Activated CD8-positive, alpha-beta memory T cell treated with anti-CD3 and anti-CD28 coated beads for 36 hours (primary cell): ENCODE measurements around the gene ZNF496. TPM values are rescaled to one million over a fixed set of nuclear protein-coding genes. Genes with fewer than 3 reads are reported as not detected.

Experiments
- CTCF ChIA-PET: fragments of 350-600 bp; sonication (Branson Sonifier 250); formaldehyde crosslinking; loops from one replicate; lab custom pipeline; 2021; ENCODE audit warnings: antibody characterized with exemption; lab: Charles Lee
- POLR2A ChIA-PET: fragments of 350-600 bp; sonication (Branson Sonifier 250); formaldehyde crosslinking; loops from one replicate; lab custom pipeline; 2021; ENCODE audit warnings: antibody characterized with exemption; lab: Charles Lee
- total RNA-seq, 2 experiments: library from RNA; stranded (reverse); gene quantifications; one replicate each; pipeline ENCODE4 v1.2.3, GENCODE V29; 2021

ZNF496 gene
- total RNA-seq, 2 experiments from 2014 or later, result 20.3 to 23.1 TPM

DNA sequence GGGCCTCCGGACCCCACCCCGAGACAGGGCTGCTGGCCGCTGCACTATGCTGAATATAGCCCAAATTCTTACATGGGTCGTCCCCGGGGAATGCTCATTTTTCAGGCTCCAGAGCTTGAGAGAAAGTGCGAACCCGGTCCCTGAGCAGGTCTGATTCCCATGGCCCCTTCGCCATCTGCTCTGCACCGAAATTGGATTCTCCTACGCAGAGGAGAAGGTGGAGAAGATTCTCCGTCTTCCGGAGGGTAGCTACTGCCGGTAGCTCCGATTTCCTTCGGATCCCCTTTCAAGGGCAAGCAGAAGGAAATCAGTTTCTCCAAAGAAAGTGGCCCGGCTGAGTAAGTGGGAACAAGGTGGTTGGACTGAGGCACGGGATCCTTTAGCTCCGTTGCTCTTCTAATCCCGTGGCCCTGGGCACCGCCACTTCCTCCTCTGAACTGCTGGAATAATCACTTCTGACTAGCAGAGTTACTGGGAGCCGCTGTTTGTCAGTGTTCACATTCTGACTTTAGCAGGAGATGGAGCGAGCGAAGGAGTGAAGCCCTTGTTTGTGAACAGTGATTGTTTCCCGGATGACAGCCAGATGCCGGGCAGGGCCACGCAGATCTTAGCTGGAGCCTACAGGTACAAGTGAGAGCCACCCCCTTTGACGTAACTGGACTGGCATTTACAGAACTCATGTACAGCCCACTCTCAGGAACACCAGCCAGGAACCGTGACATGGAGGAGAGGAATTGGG, 1.1 kb upstream of the ZNF496 start:
- ChIA-PET CTCF (no interaction called here), POLR2A (interaction anchor here (0.6 to 1.4 kb wide), 3 partner anchors 10 to 794 kb away, joined by 3 to 8 read pairs (median 4); no protein-coding TSS in a partner anchor)

- ChIA-PET POLR2A (interaction anchor here (1.4 kb wide), 1 partner anchor 9 kb away, joined by 4 read pairs; no protein-coding TSS in a partner anchor), CTCF (no interaction called here)
Measured at GRCh38 chr1:247332215-247332622, 552 bp upstream of the ZNF496 start.

DNA sequence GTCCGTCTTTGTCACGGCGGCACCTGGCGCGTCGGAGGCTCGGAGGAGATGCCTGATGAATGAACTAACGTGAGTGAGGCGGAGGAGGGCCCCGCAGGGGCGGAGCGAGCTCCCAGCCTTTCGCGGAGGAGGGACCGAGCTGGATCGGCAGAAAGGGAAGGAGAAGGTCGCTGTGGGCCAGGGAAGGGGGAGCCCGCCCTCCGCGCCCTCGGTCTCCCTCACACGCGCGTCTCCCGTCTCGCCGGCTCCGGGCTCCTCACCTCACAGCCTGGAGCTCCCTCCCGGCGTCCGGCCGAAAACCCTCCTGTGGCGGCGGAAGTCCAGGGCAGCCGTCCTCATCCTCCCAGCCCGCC, 519 bp downstream of the ZNF496 start:
- ChIA-PET CTCF (interaction anchor here (1.0 kb wide), 1 partner anchor 8 kb away, joined by 4 read pairs; no protein-coding TSS in a partner anchor), POLR2A (interaction anchor here (0.8 kb wide), 1 partner anchor 121 kb away, joined by 4 read pairs; no protein-coding TSS in a partner anchor)

DNA sequence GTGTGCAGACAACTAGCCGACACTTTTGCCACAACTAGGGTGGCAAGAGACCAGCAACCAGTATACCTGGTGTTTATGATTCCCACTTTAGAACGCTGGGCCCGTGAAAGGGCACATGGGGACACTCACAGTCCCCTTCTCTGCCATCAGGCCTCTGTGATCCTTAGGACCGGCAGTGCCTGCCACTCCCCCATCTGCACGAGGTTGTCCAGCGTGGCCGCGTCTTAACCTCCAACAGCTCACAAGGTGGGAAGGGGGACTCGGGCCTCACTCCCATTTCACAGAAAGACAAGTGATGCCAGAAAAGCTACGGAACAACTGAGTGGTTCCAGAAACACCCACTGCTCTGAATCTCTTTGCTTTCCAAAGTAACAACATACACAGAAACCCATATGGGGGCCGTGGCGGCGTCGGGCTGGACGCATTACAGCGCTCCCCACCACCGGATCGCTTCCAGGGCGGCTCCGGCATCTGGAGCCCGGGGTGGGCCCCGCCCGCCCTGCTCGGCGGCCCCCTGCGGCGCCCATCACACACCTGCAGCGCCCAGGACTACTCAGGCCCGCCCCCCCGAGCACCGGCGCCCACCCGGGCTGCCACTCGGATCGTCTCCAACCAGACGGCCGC, 1.0 kb downstream of the ZNF496 start:
- ChIA-PET CTCF (interaction anchor here (1.0 kb wide), 1 partner anchor 9 kb away, joined by 4 read pairs; no protein-coding TSS in a partner anchor), POLR2A (interaction anchor here (0.8 kb wide), 1 partner anchor 120 kb away, joined by 4 read pairs; no protein-coding TSS in a partner anchor)

GRCh38 chr1:247329097-247329617, 2.5 kb downstream of the ZNF496 start:
- CTCF ChIA-PET, result no interaction called here
- POLR2A ChIA-PET, result no interaction called here

- ChIA-PET CTCF (no interaction called here), POLR2A (no interaction called here)
Measured at GRCh38 chr1:247328311-247328710, 3.4 kb downstream of the ZNF496 start.

DNA sequence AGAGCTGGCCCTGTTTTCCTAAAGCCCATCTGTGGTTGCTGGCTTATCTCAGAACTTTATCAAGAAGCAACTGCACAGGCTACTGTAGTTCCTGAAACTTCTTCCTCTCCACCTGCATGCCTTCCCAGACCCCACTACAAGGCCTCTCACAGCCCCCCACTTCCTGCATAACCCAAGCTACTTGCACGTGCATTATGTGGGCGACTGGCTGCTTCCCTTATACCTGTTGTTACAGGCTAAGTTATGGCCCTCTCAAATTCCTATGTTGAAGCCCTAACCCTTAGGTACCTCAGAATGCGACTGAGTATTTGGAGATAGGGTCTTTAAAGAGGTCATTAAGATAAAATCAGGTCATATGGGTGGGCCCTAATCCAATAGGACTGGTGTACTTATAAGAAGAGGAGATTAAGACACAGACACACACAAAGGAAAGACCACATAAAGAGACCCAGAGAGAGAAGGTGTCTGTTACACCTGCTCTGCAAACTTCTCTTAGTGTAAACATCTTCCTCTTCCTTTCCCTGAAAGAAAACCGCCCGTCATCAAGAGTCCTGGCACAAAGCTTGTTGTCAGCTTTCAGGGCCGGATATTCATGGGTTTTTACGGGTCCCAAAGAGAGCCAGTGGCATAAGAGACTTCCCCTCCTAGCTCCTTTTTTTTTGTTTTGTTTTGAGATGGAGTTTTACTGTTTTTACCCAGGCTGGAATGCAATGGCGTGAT, 5.1 kb downstream of the ZNF496 start:
- POLR2A ChIA-PET, result interaction anchor here (0.6 kb wide), 1 partner anchor 133 kb away, joined by 4 read pairs; no protein-coding TSS in a partner anchor
- CTCF ChIA-PET, result no interaction called here

- POLR2A ChIA-PET, result no interaction called here
- CTCF ChIA-PET, result interaction anchor here (1.6 kb wide), 1 partner anchor 10 kb away, joined by 3 read pairs; no protein-coding TSS in a partner anchor
Measured at GRCh38 chr1:247324923-247325322, 6.7 kb downstream of the ZNF496 start.

- POLR2A ChIA-PET, result no interaction called here
- CTCF ChIA-PET, result interaction anchor here (1.6 kb wide), 1 partner anchor 9 kb away, joined by 3 read pairs; no protein-coding TSS in a partner anchor
Measured at GRCh38 chr1:247324204-247324787, 7.4 kb downstream of the ZNF496 start.

DNA sequence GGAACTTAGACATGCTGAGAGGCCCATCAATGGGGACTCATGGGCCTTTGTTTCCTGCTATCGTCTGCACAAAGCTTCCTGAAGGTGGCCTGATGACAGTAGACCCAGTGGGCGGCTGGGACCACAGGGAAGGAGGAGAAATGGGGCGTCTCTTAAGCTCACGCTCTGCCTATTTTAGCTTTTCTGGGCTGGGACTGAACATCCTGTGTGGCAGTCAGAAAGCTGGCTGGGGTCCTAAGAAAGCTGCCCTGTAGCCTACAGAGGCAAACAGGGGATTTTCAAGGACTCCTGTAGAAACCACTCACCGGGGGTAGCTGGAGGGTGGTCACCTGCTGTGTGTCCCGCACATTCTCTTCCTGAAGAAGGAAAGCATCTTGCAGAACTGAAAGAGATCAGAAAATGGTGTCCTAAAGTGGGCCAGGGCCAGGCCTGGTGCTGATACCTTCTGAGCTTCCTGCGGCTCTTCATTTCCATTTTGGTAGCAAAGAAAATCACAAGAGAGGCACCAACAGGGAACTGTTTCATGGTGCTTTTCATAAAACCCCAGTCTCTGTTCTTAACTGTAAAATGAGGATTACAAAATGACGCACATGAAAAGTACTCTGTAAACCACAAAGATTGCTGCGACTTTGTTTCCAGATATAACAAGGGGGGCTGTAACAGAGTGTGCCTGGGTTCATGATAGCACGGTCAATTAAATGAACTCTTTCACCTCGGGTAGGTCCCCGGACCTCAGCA, 8.6 kb downstream of the ZNF496 start:
- POLR2A ChIA-PET, result interaction anchor here (0.7 to 1.4 kb wide), 2 partner anchors 10 to 423 kb away, joined by 4 read pairs; no protein-coding TSS in a partner anchor
- CTCF ChIA-PET, result no interaction called here

GRCh38 chr1:247322442-247322841, 9.2 kb downstream of the ZNF496 start:
- ChIA-PET POLR2A (interaction anchor here (1.4 kb wide), 1 partner anchor 11 kb away, joined by 4 read pairs; no protein-coding TSS in a partner anchor), CTCF (no interaction called here)

DNA sequence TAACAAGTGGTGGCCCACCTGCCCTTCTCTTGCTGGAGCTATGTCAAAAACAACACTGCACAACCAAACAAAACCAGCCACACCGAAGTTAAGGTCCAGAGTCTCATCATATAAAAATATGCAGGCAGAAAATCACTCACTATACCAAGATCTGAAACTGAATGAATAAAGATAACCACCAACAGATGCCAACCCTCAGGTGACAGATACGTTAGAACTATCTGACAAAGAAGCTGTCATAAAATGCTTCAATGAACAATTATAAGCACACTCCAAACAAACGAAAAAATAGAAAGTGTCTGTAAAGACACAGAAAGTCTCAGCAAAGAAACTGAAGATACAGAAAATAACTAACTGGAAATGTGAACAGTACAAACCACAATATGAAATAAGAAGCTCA, 14.0 kb downstream of the ZNF496 start:
- CTCF ChIA-PET, result no interaction called here
- POLR2A ChIA-PET, result interaction anchor here (0.5 kb wide), 1 partner anchor 208 kb away, joined by 3 read pairs; no protein-coding TSS in a partner anchor

DNA sequence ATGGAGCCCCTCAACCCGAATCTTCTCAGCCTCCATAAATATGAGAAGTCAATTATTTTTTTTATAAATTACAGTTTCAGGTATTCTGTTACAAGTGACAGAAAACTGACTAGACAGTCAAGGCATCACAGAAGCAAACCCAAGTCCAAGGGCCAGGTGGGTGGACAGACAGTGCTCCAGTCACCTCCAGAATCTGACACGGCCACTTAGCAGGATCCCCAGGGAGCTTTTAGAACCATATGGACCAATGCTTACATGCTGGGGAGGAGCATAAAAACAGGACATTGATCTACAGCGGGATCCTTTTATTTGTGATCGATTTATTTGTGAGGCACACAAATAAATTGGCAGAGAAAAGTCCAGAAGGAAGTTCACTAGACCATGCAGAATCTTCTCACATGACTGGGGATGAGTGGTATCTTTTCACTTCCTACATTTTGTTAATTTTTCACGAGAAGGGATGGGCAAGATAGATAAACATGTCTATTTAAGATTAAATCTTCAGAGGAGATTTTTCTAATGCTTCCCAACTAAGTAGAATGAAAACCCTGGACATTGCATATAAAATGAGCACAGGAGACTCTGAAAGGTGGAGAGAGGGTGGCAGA, 15.0 kb downstream of the ZNF496 start:
- POLR2A ChIA-PET, result no interaction called here

GRCh38 chr1:247304031-247304430, 27.6 kb downstream of the ZNF496 start:
- ChIA-PET CTCF (no interaction called here), POLR2A (no interaction called here)

More for the DNA sequence above, 15.0 kb downstream of the ZNF496 start:
- CTCF ChIA-PET, result no interaction called here

DNA sequence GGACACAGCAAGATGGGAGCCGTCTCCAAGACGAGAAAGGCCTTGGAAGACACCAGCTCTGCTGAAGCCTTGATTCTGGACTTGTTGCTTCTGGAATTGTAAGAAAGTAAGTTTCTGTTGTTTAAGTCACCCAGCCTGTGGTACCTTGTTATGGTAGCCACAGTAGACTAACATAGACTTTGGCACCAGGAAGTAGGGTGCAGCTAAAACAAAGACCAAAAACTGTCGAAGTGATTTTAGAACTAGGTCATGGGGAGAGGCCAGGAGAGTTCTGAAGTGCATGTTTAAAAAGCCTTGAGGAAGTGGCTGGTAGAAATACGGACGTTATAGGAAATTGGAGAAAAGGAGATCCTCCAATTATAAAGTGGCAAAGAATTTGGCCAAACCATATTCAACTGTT, 28.5 kb downstream of the ZNF496 start:
- ChIA-PET POLR2A (no interaction called here), CTCF (no interaction called here)

DNA sequence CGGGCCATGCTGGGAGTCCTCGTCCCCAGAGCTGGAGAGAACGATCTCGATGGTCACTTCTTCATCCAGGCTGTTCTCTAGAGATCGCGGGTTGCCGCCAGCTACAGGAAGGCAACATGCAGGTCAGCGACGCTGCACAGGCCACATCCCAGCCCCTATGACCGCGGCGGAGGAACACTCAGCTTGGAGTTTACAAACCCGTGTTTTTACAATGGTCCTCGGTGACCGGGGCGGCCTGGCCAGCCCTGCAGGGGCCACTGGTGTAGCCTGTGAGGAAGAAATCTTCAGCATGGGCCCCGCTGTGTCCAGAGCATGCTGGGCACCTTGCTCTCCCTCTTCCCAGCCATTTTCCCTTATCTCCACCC, 30.5 kb downstream of the ZNF496 start:
- CTCF ChIA-PET, result no interaction called here
- POLR2A ChIA-PET, result no interaction called here

- ChIA-PET POLR2A (interaction anchor here (0.6 kb wide), 1 partner anchor 73 kb away, joined by 6 read pairs; no protein-coding TSS in a partner anchor), CTCF (no interaction called here)
Measured at GRCh38 chr1:247300491-247301175, 31.0 kb downstream of the ZNF496 start.
